NCI-H2227 (cell line): ENCODE data around the gene IFNA7.
"Not testable (repeated sequence)": the region's sequence is repeated elsewhere in the genome, so short reads cannot be mapped to it uniquely, and the experiment has no call there.

Experiments used
- DNase-seq: peaks from one replicate; lab custom pipeline; 2025; ENCODE audit not compliant: unreplicated experiment; lab: John Stamatoyannopoulos, UW

Gene IFNA7

DNA sequence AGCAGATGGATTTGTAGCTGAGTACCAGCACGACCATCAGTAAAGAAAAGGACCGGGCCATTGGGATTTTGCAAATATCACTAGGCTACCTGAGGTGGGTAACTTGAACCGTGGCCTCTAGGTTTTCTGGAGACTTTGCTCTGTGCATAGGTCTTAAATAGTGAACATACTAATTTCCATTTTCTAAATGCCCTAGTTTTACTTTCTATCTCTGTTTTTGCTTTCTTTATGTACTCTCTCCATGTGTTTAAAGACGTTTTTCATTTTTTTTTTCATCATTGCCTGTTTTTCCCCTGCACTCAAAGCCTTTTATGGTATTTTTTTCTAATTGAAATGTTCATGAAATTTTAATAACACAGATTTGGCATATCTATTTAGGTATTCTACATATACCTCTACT, at the start of gene IFNA7:
Gene IFNA7, minus strand, starts transcription at position 101 of the 400 bp plus-strand sequence. Its CDS starts 40 bp downstream, at position 61.
- not testable (repeated sequence) for DNase-seq

- no peak for DNase-seq
Observed at GRCh38 chr9:21251638-21252037, 49.6 kb upstream of the IFNA7 start.

DNA sequence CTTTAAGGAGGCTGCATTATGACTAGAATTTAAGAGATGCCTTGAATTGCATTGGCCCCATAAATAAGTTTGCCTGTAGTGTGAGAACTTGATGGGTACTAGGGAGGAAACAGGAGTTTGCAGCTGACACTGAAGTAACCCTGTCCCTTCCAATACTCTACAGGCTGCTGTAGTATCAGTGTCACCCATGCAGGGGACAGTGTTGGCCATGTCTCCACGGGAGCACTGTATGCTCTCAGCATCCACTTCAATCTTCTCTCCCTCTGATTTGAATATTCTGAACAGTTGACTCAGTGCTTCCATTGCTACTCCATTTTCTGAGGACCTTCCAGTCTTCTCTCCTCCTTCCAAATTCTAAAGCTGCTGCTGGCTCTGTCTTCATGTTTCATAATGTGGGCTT, 49.2 kb upstream of the IFNA7 start:
- DNase-seq = no peak

DNA sequence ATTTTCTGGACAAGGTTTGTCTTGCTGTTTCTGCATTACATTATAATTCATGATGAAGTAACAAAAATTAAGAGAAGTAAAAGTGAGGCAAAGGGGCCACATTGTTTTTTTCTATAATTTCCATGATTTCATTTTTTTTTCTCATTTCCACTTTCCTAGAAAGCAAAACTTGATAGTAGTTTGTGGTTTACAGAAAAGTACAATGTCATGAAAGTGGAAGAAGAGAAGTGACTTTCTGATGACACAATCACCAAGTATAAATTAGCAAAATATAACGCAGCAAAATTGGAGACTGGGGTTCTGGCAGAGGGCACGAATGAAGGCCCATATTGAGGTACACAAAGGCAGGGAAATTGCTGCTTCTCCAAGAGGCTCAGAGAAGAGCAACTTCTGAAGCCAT, 42.8 kb upstream of the IFNA7 start:
- no peak for DNase-seq

DNA sequence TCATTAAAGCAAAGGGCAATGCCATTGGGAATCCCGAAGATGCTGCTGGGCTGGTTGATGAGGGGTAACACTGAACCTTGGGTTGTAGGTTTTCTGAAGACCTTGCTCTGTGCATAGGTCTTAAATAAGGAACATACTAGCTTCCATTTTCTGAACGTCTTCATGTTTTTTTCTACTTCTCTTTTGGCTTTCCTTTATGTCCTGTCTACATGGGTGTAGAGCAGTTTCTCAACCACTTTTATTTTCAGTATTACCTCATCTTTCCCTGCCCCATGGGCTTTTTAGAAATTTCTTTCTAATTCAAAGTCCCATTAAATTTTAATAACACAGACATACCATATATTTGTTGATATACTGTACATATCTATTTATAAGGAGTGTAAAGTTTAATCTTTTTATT, 37.9 kb upstream of the IFNA7 start, which contains the start of gene IFNA14:
Gene IFNA14, minus strand, starts transcription at position 95 of the 400 bp plus-strand sequence. Its CDS starts 70 bp downstream, at position 25.
- no peak for DNase-seq

GRCh38 chr9:21236360-21236714, 34.3 kb upstream of the IFNA7 start:
- not testable (repeated sequence) for DNase-seq

DNA sequence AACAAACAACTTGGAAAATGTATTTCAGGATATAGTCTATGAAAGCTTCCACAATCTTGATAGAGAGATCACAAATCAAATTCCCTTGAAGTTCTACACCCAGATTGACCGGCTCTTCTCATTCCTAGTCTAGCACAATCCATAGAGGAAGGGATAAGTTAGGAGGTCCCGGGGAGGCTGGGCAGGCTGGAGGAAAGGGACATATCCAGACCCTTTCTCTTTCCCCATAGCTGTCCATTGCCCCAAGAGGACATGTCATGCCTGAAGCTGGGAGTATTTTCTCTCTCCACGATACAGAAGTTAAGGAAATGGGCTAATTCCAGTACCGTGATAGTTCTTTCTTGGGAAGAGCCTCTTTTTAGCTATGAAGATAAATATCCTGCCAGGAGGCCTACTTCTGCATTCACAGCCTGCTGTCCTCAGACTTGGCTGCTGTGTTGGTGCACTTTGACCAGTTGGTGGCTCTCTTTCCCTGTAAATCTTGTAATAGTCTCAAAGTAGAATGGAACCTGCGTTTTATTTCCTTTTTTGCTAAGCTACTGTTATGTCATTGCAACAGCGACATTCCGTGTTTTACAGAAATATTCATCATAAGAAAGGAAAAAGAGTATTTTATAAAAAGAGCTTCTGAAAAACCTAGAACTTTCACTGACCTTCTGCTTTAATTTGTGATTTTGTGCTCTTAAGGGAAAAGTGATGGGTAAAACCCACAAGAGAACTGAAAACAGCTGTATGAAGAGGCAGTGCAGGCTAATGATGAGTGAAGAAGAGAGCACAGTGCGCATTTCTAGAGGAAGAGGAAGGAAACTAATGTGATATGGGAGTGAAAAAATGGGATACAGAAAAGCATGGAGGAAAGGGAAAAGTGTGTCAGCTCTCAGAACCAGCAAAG, 33.7 kb upstream of the IFNA7 start:
- peak; percentile 3 for DNase-seq

DNA sequence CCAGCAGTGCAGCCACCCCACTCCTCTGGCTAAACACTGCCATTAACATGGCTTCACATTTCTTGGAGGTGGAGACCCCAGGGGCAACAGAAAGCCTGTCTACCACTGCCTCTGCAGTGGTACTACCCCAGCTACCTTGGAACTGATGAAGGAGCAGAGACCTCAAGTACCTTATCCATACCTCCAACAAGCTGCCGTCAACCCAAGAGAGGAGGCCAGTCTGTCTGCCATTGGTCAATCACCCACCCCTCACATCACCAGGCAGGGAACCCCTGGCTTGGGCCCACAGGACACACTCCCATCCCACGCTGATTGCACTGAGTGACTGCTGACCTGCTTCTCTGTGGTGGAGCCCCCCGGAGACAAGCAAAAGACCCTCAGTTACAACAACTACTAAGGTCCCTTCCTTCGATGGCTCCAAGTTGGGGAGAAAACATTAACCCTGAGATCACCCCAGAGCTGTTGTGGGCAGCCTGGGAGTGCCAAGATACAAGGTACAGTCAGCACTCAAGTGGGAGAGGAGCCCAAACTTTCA, 32.2 kb upstream of the IFNA7 start:
- DNase-seq = no peak

GRCh38 chr9:21233258-21233657, 31.3 kb upstream of the IFNA7 start:
- DNase-seq = no peak

- DNase-seq = no peak
Observed at GRCh38 chr9:21228122-21228521, 26.1 kb upstream of the IFNA7 start, which contains the start of gene IFNA17. Gene IFNA17 (minus strand): TSS chr9:21228222. CDS start chr9:21228173, 49 bp downstream.

DNA sequence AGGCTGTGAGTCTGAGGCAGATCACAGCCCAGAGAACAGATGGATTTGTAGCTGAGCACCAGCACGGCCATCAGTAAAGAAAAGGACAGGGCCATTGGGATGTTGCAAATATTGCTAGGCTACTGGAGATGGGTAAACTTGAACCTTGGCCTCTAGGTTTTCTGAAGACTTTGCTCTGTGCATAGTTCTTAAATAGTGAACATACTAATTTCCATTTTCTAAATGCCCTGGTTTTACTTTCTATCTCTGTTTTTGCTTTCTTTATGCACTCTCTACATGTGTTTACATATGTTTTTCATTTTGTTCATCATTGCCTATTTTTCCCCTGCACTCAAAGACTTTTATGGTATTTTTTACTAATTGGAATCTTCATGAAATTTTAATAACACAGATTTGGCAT, 15.2 kb upstream of the IFNA7 start, which contains the start of gene IFNA16:
Gene IFNA16, minus strand, starts transcription at position 101 of the 400 bp plus-strand sequence. Its CDS starts 6 bp downstream, at position 95.
- DNase-seq = not testable (repeated sequence)

- DNase-seq = not testable (repeated sequence)
Observed at GRCh38 chr9:21213411-21214326, 11.7 kb upstream of the IFNA7 start.

DNA sequence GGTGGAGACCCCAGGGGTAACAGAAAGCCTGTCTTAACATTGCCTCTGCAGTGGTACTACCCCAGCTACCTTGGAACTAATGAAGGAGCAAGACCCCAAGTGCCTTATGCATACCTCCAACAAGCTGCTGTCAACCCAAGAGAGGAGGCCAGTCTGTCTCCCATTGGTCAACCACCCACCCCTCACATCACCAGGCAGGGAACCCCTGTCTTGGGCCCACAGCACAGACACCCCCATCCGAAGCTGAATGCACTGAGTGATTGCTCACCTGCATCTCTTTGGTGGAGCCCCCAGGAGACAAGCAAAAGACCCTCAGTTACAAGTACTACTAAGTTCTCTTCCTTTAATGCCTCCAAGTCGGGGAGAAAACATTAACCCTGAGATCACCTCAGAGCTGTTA, 10.2 kb upstream of the IFNA7 start:
- not testable (repeated sequence) for DNase-seq

- not testable (repeated sequence) for DNase-seq
Observed at GRCh38 chr9:21210782-21211181, 8.8 kb upstream of the IFNA7 start.

- no peak for DNase-seq
Observed at GRCh38 chr9:21210311-21210710, 8.3 kb upstream of the IFNA7 start.

- DNase-seq = not testable (repeated sequence)
Observed at GRCh38 chr9:21207043-21207442, 5.0 kb upstream of the IFNA7 start, which contains the start of gene IFNA10. Gene IFNA10 (minus strand): TSS chr9:21207143. CDS start chr9:21207097, 46 bp downstream.

DNA sequence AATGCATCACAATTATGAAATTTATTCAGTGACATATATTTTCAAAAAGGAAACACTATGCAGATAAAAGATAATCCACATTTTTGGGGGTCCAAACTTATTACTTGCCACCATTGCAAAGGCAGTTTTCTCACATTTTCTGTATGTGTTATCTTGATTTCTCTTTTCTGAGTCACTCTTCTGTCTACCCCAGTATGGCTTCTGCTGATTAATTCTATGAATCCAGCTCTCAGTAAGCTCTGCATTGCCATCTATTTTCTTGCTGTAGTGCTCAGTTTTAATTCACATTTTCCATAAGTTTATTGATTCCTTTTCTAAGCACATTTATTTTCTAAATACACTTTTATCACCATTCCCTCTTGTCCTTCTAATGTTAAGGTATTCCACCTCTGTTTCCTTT, 3.2 kb upstream of the IFNA7 start:
- DNase-seq = no peak

DNA sequence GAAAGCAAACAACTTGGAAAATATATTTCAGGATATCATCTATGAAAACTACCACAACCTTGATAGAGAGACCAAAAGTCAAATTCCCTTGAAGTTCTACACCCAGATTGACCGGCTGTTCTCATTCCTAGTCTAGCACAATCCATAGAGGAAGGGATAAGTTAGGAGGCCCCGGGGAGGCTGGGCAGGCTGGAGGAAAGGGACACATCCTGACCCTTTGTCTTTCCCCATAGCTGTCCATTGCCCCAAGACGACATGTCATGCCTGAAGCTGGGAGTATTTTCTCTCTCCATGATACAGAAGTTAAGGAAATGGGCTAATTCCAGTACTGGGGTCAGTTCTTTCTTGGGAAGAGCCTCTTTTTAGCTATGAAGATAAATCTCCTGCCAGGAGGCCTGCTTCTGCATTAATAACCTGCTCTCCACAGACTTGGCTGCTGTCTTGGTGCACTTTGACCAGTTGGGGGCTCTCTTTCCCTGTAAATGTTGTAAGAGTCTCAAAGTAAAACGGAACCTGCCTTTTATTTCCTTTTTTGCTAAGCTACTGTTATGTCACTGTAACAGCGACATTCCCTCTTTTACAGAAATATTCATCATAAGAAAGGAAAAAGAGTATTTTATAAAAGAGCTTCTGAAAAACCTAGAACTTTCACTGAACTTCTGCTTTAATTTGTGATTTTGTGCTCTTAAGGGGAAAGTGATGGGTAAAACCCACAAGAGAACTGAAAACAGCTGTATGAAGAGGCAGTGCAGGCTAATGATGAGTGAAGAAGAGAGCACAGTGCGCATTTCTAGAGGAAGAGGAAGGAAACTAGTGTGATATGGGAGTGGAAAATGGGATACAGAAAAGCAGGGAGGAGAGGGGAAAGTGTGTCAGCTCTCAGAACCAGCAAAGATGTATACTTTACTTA, 6.9 kb downstream of the IFNA7 start:
- DNase-seq = peak; percentile 2

DNA sequence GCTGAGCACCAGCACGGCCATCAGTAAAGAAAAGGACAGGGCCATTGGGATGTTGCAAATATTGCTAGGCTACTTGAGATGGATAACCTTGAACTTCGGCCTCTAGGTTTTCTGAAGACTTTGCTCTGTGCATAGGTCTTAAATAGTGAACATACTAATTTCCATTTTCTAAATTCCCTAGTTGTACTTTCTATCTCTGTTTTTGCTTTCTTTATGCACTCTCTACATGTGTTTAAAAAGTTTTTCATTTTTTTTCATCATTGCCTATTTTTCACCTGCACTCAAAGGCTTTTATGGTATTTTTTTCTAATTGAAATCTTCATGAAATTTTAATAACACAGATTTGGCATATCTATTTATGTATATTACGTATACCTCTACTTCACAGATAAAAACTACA, 14.5 kb downstream of the IFNA7 start, which contains the start of gene IFNA4:
Gene IFNA4, minus strand, starts transcription at position 101 of the 400 bp plus-strand sequence. Its CDS starts 56 bp downstream, at position 45.
- DNase-seq = not testable (repeated sequence)
